BLaER1 treated with 17β-estradiol and CSF1 and Interleukin-3, amounts not matched to agents 10 nM and 100 nM (cell line): ENCODE data around the gene C17orf58.

Experiments
- H3K27ac ChIP-seq, 11 experiments: shearing (Covaris generic); formaldehyde crosslinking; 2 replicates each; pipeline ENCODE4 v1.8.1; 2022
- H3K27me3 ChIP-seq, 11 experiments: shearing (Covaris generic); formaldehyde crosslinking; 2 replicates each; pipeline ENCODE4 v1.8.1; 2022
- H3K36me3 ChIP-seq, 11 experiments: shearing (Covaris generic); formaldehyde crosslinking; 2 replicates each; pipeline ENCODE4 v1.8.1; 2022
- H3K4me1 ChIP-seq, 10 experiments: shearing (Covaris generic); formaldehyde crosslinking; 2 replicates each; pipeline ENCODE4 v1.8.1; 2022
- H3K4me2 ChIP-seq, 11 experiments: shearing (Covaris generic); formaldehyde crosslinking; 2 replicates each; pipeline ENCODE4 v1.8.1; 2022
- H3K4me3 ChIP-seq, 10 experiments: shearing (Covaris generic); formaldehyde crosslinking; 2 replicates each; pipeline ENCODE4 v1.8.1; 2022
- H3K9ac ChIP-seq, 11 experiments: shearing (Covaris generic); formaldehyde crosslinking; 2 replicates each; pipeline ENCODE4 v1.8.1; 2022
- H3K9me3 ChIP-seq, 11 experiments: shearing (Covaris generic); formaldehyde crosslinking; replicated peaks in 1 of 11; 2 replicates each; pipeline ENCODE4 v1.8.1; 2022
- H4K20me1 ChIP-seq, 11 experiments: shearing (Covaris generic); formaldehyde crosslinking; 2 replicates each; pipeline ENCODE4 v1.8.1; 2022
- Cebpa-rat ChIP-seq, 11 experiments: shearing (Covaris generic); IDR thresholded peaks; 2 replicates each; pipeline ENCODE4 v1.8.1; 2022

The C17orf58 gene

DNA sequence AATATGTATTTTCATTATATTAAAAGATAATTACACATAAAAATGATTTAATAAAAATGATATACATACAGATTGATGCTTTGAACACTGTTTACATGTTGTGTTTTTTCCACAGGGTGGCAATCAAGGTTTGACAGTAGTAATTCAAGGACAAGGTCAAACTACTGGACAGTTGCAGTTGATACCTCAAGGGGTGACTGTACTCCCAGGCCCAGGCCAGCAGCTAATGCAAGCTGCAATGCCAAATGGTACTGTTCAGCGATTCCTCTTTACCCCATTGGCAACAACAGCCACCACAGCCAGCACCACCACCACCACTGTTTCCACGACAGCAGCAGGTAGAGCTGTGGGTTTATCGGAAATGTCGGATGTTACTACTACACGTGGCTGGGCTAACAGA is 52.2 kb downstream of the C17orf58 start:
- no peaks in the 10 kb centered on the region for H3K27me3 ChIP-seq
- H3K9ac ChIP-seq = no peak overlapping the region
- no peak overlapping the region for H3K4me3 ChIP-seq
- no peak overlapping the region for H3K4me2 ChIP-seq
- no peaks in the 10 kb centered on the region for H3K9me3 ChIP-seq
- TF ChIP-seq Cebpa-rat (IDR thresholded peaks at IDR 0.05) = no peak
- H3K4me1 ChIP-seq = no peaks in the 10 kb centered on the region
- peaks cover 98 to 100% (median 100%) of the 10 kb centered on the region in 11 experiments for H3K36me3 ChIP-seq
- H4K20me1 ChIP-seq = no peaks in the 10 kb centered on the region; a peak in 2 of 22 replicates
- no peak overlapping the region for H3K27ac ChIP-seq

DNA sequence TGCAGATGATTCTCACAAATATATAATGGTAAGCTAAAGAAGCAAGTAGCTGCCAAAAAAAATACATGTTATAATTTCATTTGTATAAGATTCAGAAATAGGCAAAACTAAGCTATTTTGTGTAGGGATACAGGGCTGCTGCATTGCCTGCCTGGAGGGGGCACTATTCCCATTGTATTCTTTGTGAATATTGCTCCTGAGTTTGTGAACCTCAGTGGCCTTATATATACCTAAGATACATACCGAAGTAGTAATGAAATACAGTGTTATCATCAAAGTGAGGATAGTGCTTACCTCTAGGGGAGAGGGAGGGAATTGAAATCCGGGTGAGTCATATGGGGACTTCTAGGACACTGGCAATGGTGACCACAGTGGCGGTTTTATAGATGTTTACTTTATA is 53.5 kb downstream of the C17orf58 start:
- Histone ChIP-seq H3K4me3 (no peak overlapping the region), H3K36me3 (peaks cover 98 to 100% (median 100%) of the 10 kb centered on the region in 11 experiments), H4K20me1 (no peaks in the 10 kb centered on the region; a peak in 2 of 22 replicates), H3K27ac (no peak overlapping the region), H3K4me1 (no peaks in the 10 kb centered on the region), H3K9ac (no peak overlapping the region), H3K9me3 (no peaks in the 10 kb centered on the region), H3K4me2 (no peak overlapping the region), H3K27me3 (no peaks in the 10 kb centered on the region)
- TF ChIP-seq Cebpa-rat (IDR thresholded peaks at IDR 0.05) = no peak
